Hepatocyte (in vitro differentiated cells): Measurements from ENCODE around the gene TMEM147.

Source experiments
- EZH2 ChIP-seq: fragments of 200-600 bp; sonication (generic); IDR thresholded peaks from 2 replicates; pipeline ENCODE4 v1.6.1; 2016; ENCODE audit warnings: antibody characterized with exemption, mild to moderate bottlenecking, borderline replicate concordance
- EZH2phosphoT487 ChIP-seq: fragments of 200-600 bp; sonication (generic); IDR thresholded peaks from one replicate; pipeline ENCODE4 v1.6.1; 2018; ENCODE audit warnings: antibody characterized with exemption, mild to moderate bottlenecking, low read depth, moderate library complexity; ENCODE audit not compliant: unreplicated experiment, severe bottlenecking
- TF ChIP-seq, protein P1 (sequence below): fragments of 200-600 bp; sonication (generic); IDR thresholded peaks from 2 replicates; pipeline ENCODE4 v1.5.1; 2016; ENCODE audit warnings: antibody characterized with exemption, mild to moderate bottlenecking; ENCODE audit not compliant: poor library complexity

DNA sequence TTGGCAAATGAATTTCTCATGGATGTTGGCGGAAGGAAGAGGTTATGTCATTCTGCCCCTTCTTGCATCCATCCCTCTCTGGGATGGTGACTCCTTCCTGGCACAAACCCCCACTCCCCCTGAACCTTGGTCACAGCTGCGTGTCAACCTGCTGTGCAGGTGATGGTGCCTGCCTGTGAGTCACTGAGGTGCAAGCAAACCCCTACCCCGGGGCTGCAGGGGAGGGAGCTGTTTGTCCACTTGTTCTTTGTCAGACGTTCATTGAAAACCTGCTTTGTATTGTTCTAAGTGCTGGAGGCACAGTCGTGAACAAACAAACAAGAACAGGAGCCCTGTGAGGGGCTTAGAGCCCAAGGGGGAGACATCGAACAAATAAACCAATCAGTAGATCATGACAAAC, 14.1 kb upstream of the TMEM147 start:
- TF ChIP-seq, protein P1, sequence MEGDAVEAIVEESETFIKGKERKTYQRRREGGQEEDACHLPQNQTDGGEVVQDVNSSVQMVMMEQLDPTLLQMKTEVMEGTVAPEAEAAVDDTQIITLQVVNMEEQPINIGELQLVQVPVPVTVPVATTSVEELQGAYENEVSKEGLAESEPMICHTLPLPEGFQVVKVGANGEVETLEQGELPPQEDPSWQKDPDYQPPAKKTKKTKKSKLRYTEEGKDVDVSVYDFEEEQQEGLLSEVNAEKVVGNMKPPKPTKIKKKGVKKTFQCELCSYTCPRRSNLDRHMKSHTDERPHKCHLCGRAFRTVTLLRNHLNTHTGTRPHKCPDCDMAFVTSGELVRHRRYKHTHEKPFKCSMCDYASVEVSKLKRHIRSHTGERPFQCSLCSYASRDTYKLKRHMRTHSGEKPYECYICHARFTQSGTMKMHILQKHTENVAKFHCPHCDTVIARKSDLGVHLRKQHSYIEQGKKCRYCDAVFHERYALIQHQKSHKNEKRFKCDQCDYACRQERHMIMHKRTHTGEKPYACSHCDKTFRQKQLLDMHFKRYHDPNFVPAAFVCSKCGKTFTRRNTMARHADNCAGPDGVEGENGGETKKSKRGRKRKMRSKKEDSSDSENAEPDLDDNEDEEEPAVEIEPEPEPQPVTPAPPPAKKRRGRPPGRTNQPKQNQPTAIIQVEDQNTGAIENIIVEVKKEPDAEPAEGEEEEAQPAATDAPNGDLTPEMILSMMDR: no peak
- TF ChIP-seq EZH2 (no peak), EZH2phosphoT487 (no peak)
